ENCODE data around the gene EFCAB6. TPM values are rescaled to one million over a fixed set of nuclear protein-coding genes. Genes with fewer than 3 reads are reported as not detected.

EFCAB6 gene
- polyA plus RNA-seq, 3 donors, result not detected

DNA sequence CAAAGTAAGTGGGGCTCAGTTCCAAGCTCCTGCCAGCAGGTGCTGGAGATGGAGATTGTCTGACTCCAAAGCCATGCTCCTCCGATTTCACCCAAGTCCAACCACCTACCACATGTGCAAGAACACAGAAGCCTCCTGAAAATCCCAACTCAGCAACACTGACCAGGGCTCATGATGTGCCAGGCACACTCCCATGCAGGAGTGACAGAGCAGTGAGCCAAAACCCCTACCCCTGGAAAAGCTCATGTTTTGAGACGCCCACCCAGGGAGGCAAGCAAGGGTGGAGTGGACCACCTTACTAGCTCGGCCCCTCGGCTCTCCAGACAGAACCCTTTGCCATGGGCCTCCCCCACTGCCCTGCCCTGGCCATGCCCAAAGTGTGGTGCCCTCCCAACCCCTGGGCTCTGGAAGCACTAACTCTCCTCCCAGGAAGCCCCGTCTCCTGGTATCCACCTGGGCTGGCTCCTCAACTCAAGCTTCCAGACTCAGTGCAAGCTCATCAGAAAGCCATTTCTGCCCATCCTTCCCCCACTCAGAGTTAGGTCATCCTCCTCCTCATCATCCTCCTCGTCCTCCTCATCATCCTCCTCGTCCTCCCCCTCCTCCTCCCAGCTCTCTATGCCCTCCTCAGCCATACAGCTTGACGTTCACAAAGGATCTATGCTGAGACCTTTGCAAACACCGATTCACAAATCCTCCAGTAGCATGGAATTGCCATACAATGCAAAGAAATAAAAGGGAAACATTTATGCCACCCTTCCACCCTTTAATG lies 245.4 kb downstream of the EFCAB6 start:
- H3K9me3 Mint-ChIP-seq, result peaks cover 0 to 7% (median 0%) of the 10 kb centered on the region in 7 donors
- no peaks in the 10 kb centered on the region for H3K4me1 Mint-ChIP-seq
- H4K20me1 ChIP-seq (ENCODE audit: insufficient read depth, low read length), result no peaks in the 10 kb centered on the region
- H3K79me2 ChIP-seq (ENCODE audit: insufficient read depth, low read length), result no peaks in the 10 kb centered on the region
- TF ChIP-seq, protein P1, sequence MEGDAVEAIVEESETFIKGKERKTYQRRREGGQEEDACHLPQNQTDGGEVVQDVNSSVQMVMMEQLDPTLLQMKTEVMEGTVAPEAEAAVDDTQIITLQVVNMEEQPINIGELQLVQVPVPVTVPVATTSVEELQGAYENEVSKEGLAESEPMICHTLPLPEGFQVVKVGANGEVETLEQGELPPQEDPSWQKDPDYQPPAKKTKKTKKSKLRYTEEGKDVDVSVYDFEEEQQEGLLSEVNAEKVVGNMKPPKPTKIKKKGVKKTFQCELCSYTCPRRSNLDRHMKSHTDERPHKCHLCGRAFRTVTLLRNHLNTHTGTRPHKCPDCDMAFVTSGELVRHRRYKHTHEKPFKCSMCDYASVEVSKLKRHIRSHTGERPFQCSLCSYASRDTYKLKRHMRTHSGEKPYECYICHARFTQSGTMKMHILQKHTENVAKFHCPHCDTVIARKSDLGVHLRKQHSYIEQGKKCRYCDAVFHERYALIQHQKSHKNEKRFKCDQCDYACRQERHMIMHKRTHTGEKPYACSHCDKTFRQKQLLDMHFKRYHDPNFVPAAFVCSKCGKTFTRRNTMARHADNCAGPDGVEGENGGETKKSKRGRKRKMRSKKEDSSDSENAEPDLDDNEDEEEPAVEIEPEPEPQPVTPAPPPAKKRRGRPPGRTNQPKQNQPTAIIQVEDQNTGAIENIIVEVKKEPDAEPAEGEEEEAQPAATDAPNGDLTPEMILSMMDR (IDR thresholded peaks at IDR 0.05), result no peak
- no peak overlapping the region for H3K27ac Mint-ChIP-seq
- H3K27ac ChIP-seq (ENCODE audit: low read depth in 1 of 2, low read length in 2 of 2), result no peak overlapping the region
- no peaks in the 10 kb centered on the region for H3K36me3 Mint-ChIP-seq
- H3K36me3 ChIP-seq (replicated peaks in 1 of 2; ENCODE audit: control insufficient read depth in 1 of 2, insufficient read depth in 2 of 2, low read length in 2 of 2), result no peaks in the 10 kb centered on the region
- H3K9me3 ChIP-seq (replicated peaks in 1 of 2; ENCODE audit: control insufficient read depth in 1 of 2, insufficient read depth in 1 of 2, low read length in 2 of 2), result no peaks in the 10 kb centered on the region
- 87% methylated on average over 7 of the region's 9 CpGs for WGBS (ENCODE audit: insufficient coverage)
- H3K4me1 ChIP-seq (ENCODE audit: control insufficient read depth in 1 of 2, insufficient read depth in 2 of 2, low read length in 2 of 2), result no peaks in the 10 kb centered on the region
- intact Hi-C loops (cut with micrococcal nuclease), result no loop called here
- no peaks in the 10 kb centered on the region for H3K27me3 ChIP-seq (ENCODE audit: control insufficient read depth in 2 of 2, insufficient read depth in 2 of 2, low read length in 2 of 2)
- no peak overlapping the region for H2AFZ ChIP-seq (ENCODE audit: insufficient read depth, low read depth, low read length, poor library complexity, severe bottlenecking)
- no peak overlapping the region for H3K4me3 ChIP-seq (replicated peaks in 1 of 3; ENCODE audit: low read depth in 2 of 3, low read length in 3 of 3)
- H3K4me2 ChIP-seq (replicated peaks; ENCODE audit: extremely low read depth, low read length, poor library complexity, severe bottlenecking), result no peak overlapping the region
- no peak overlapping the region for H3K9ac ChIP-seq (ENCODE audit: insufficient read depth, low read length, poor library complexity, severe bottlenecking)
- DNase-seq, result no peak
- H3K4me3 Mint-ChIP-seq, result no peak overlapping the region
- peaks cover 3 to 11% (median 6%) of the 10 kb centered on the region in 3 donors for H3K27me3 Mint-ChIP-seq (ENCODE audit: low read depth in 3 of 3)

DNA sequence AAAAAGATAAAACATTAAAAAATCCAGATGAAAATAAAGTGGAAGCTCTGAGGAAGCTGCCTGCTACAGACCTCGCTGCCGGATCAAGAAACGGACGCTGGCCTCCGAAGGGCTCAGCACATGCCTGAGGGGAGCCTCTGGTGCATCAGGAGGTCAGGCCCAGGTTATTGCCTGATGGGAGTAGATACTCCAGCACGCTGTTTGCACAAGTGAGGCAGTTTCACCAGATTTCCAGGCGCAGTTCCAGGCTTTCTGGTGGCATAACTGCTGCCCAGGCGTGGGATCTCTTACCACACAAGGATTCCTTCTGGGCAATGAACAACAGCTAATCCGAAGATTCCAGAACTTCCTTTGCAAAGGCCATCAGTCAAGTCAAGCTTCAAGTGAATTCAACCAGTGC lies 246.1 kb downstream of the EFCAB6 start:
- no peaks in the 10 kb centered on the region for H3K4me1 Mint-ChIP-seq
- no peak overlapping the region for H3K4me2 ChIP-seq (replicated peaks; ENCODE audit: extremely low read depth, low read length, poor library complexity, severe bottlenecking)
- H3K79me2 ChIP-seq (ENCODE audit: insufficient read depth, low read length), result no peaks in the 10 kb centered on the region
- 90% methylated on average over 9 of the region's 9 CpGs for WGBS (ENCODE audit: insufficient coverage)
- H3K9me3 Mint-ChIP-seq, result peaks cover 0 to 8% (median 0%) of the 10 kb centered on the region in 7 donors
- no peaks in the 10 kb centered on the region for H3K27me3 ChIP-seq (ENCODE audit: control insufficient read depth in 2 of 2, insufficient read depth in 2 of 2, low read length in 2 of 2)
- no peak overlapping the region for H3K27ac ChIP-seq (ENCODE audit: low read depth in 1 of 2, low read length in 2 of 2)
- peaks cover 4 to 10% (median 8%) of the 10 kb centered on the region in 3 donors for H3K27me3 Mint-ChIP-seq (ENCODE audit: low read depth in 3 of 3)
- H3K27ac Mint-ChIP-seq, result no peak overlapping the region
- no peak overlapping the region for H3K9ac ChIP-seq (ENCODE audit: insufficient read depth, low read length, poor library complexity, severe bottlenecking)
- H3K4me3 Mint-ChIP-seq, result no peak overlapping the region
- DNase-seq, result no peak
- no peaks in the 10 kb centered on the region for H4K20me1 ChIP-seq (ENCODE audit: insufficient read depth, low read length)
- H2AFZ ChIP-seq (ENCODE audit: insufficient read depth, low read depth, low read length, poor library complexity, severe bottlenecking), result no peak overlapping the region
- no peaks in the 10 kb centered on the region for H3K36me3 ChIP-seq (replicated peaks in 1 of 2; ENCODE audit: control insufficient read depth in 1 of 2, insufficient read depth in 2 of 2, low read length in 2 of 2)
- H3K4me3 ChIP-seq (replicated peaks in 1 of 3; ENCODE audit: low read depth in 2 of 3, low read length in 3 of 3), result no peak overlapping the region
- H3K36me3 Mint-ChIP-seq, result no peaks in the 10 kb centered on the region
- no peaks in the 10 kb centered on the region for H3K9me3 ChIP-seq (replicated peaks in 1 of 2; ENCODE audit: control insufficient read depth in 1 of 2, insufficient read depth in 1 of 2, low read length in 2 of 2)
- TF ChIP-seq, protein P1 (IDR thresholded peaks at IDR 0.05), result no peak
- no peaks in the 10 kb centered on the region for H3K4me1 ChIP-seq (ENCODE audit: control insufficient read depth in 1 of 2, insufficient read depth in 2 of 2, low read length in 2 of 2)
- intact Hi-C loops (cut with micrococcal nuclease), result no loop called here

Data from CD14-positive monocyte (primary cell).